ENCODE measurements around the gene PRSS50. TPM values are rescaled to one million over a fixed set of nuclear protein-coding genes. Genes with fewer than 3 reads are reported as not detected.
"Not testable (repeated sequence)": the region's sequence is repeated elsewhere in the genome, so short reads cannot be mapped to it uniquely, and the experiment has no call there.

The PRSS50 gene
- total RNA-seq, 1 donor from 2014 or later, result not detected

- intact Hi-C loops (cut with DNase I), result no loop called here
- H3K36me3 ChIP-seq, result no peaks in the 10 kb centered on the region
- no peaks in the 10 kb centered on the region for H3K9me3 ChIP-seq
- H3K4me3 ChIP-seq, result no peak overlapping the region
- no peaks in the 10 kb centered on the region for H3K27me3 ChIP-seq
- H3K27ac ChIP-seq, result no peak overlapping the region
- TF ChIP-seq POLR2AphosphoS5 (IDR thresholded peaks at IDR 0.05; ENCODE audit: insufficient read depth in 1 of 2, low read depth in 1 of 2) (no peak), POLR2A (IDR thresholded peaks at IDR 0.05) (no peak), CTCF (IDR thresholded peaks at IDR 0.05) (no peak)
- no peak for DNase-seq (ENCODE audit: extremely low spot score in 2 of 2)
- H3K4me1 ChIP-seq, result no peaks in the 10 kb centered on the region
Observed at GRCh38 chr3:46756642-46757041, 39.0 kb upstream of the PRSS50 start.

GRCh38 chr3:46755646-46756045, 38.0 kb upstream of the PRSS50 start:
- H3K27ac ChIP-seq, result no peak overlapping the region
- DNase-seq (ENCODE audit: extremely low spot score in 2 of 2), result no peak
- no peaks in the 10 kb centered on the region for H3K36me3 ChIP-seq
- H3K27me3 ChIP-seq, result no peaks in the 10 kb centered on the region
- TF ChIP-seq CTCF (IDR thresholded peaks at IDR 0.05), result no peak
- no peak for TF ChIP-seq POLR2AphosphoS5 (IDR thresholded peaks at IDR 0.05; ENCODE audit: insufficient read depth in 1 of 2, low read depth in 1 of 2)
- no peak for TF ChIP-seq POLR2A (IDR thresholded peaks at IDR 0.05)
- intact Hi-C loops (cut with DNase I), result no loop called here
- H3K4me3 ChIP-seq, result no peak overlapping the region
- no peaks in the 10 kb centered on the region for H3K4me1 ChIP-seq
- H3K9me3 ChIP-seq, result no peaks in the 10 kb centered on the region

- intact Hi-C loops (cut with DNase I); H3K27me3 ChIP-seq; H3K9me3 ChIP-seq; H3K27ac ChIP-seq; H3K36me3 ChIP-seq; H3K4me3 ChIP-seq; DNase-seq (ENCODE audit: extremely low spot score in 2 of 2); H3K4me1 ChIP-seq: not testable (repeated sequence)
Observed at GRCh38 chr3:46753127-46753526, 35.5 kb upstream of the PRSS50 start.

GRCh38 chr3:46750555-46751038, 32.9 kb upstream of the PRSS50 start:
- Histone ChIP-seq H3K9me3 (no peaks in the 10 kb centered on the region), H3K27ac (no peak overlapping the region), H3K27me3 (no peaks in the 10 kb centered on the region), H3K4me1 (no peaks in the 10 kb centered on the region), H3K36me3 (no peaks in the 10 kb centered on the region), H3K4me3 (no peak overlapping the region)
- TF ChIP-seq CTCF (IDR thresholded peaks at IDR 0.05) (no peak), POLR2AphosphoS5 (IDR thresholded peaks at IDR 0.05; ENCODE audit: insufficient read depth in 1 of 2, low read depth in 1 of 2) (no peak), POLR2A (IDR thresholded peaks at IDR 0.05) (no peak)
- DNase-seq (ENCODE audit: extremely low spot score in 2 of 2), result no peak
- intact Hi-C loops (cut with DNase I), result no loop called here

- H3K36me3 ChIP-seq, result no peaks in the 10 kb centered on the region
- TF ChIP-seq POLR2AphosphoS5 (IDR thresholded peaks at IDR 0.05; ENCODE audit: insufficient read depth in 1 of 2, low read depth in 1 of 2), result no peak
- no peak for TF ChIP-seq CTCF (IDR thresholded peaks at IDR 0.05)
- TF ChIP-seq POLR2A (IDR thresholded peaks at IDR 0.05), result no peak
- H3K4me1 ChIP-seq, result no peaks in the 10 kb centered on the region
- H3K9me3 ChIP-seq, result no peaks in the 10 kb centered on the region
- no peak for DNase-seq (ENCODE audit: extremely low spot score in 2 of 2)
- no peaks in the 10 kb centered on the region for H3K27me3 ChIP-seq
- intact Hi-C loops (cut with DNase I), result no loop called here
- no peak overlapping the region for H3K4me3 ChIP-seq
- no peak overlapping the region for H3K27ac ChIP-seq
Observed at GRCh38 chr3:46749129-46749528, 31.5 kb upstream of the PRSS50 start.

GRCh38 chr3:46748170-46748569, 30.5 kb upstream of the PRSS50 start:
- intact Hi-C loops (cut with DNase I), result no loop called here
- Histone ChIP-seq H3K27me3 (no peaks in the 10 kb centered on the region), H3K9me3 (no peaks in the 10 kb centered on the region), H3K4me1 (no peaks in the 10 kb centered on the region), H3K4me3 (no peak overlapping the region), H3K27ac (no peak overlapping the region), H3K36me3 (no peaks in the 10 kb centered on the region)
- no peak for TF ChIP-seq POLR2A (IDR thresholded peaks at IDR 0.05)
- no peak for TF ChIP-seq POLR2AphosphoS5 (IDR thresholded peaks at IDR 0.05; ENCODE audit: insufficient read depth in 1 of 2, low read depth in 1 of 2)
- TF ChIP-seq CTCF (IDR thresholded peaks at IDR 0.05), result no peak
- DNase-seq (ENCODE audit: extremely low spot score in 2 of 2), result no peak

Data from vagina (tissue), 2 donors.